A549 (cell line): Measurements from ENCODE around the gene RAD51B.

Experiments used
- CTCF ChIP-seq: fragments of >200 bp; sonication (Bioruptor Twin); formaldehyde crosslinking; IDR thresholded peaks from 3 replicates; pipeline ENCODE4 v1.5.1; 2016
- GATA3 ChIP-seq: IDR thresholded peaks from 2 replicates; pipeline ENCODE4 v1.6.1; 2012; ENCODE audit warnings: borderline replicate concordance
- MYC ChIP-seq: IDR thresholded peaks from 2 replicates; pipeline ENCODE4 v1.6.1; 2012; ENCODE audit warnings: mild to moderate bottlenecking, inconsistent platforms, low read length, improper control_type of control experiment, borderline replicate concordance

GRCh38 chr14:68591786-68592185, 772.2 kb downstream of the RAD51B start:
- TF ChIP-seq CTCF (no peak), GATA3 (no peak), MYC (no peak)
